H9 (cell line): Measurements from ENCODE around the gene CD248. TPM values are rescaled to one million over a fixed set of nuclear protein-coding genes. Genes with fewer than 3 reads are reported as not detected.
"Not testable (repeated sequence)": the region's sequence is repeated elsewhere in the genome, so short reads cannot be mapped to it uniquely, and the experiment has no call there.

Experiments used
- DNase-seq: peaks from one replicate; pipeline ENCODE4 v3.0.0-alpha.2; 2017
- H2AFZ ChIP-seq: one replicate; pipeline ENCODE4 v1.6.1; 2013; ENCODE audit warnings: mild to moderate bottlenecking, low read length, control low read depth, moderate library complexity
- H2AK5ac ChIP-seq: 2 replicates; pipeline ENCODE4 v1.6.1; 2013; ENCODE audit warnings: low read length, control low read depth, mixed read lengths; ENCODE audit not compliant: insufficient read length
- H2BK120ac ChIP-seq: one replicate; pipeline ENCODE4 v1.6.1; 2013; ENCODE audit warnings: low read depth, mild to moderate bottlenecking, low read length, control low read depth, inconsistent platforms; ENCODE audit not compliant: poor library complexity, severe bottlenecking
- H2BK12ac ChIP-seq: 2 replicates; pipeline ENCODE4 v1.6.1; 2013; ENCODE audit warnings: low read length, control low read depth, mixed read lengths, low read depth; ENCODE audit not compliant: insufficient read length
- H2BK15ac ChIP-seq: 2 replicates; pipeline ENCODE4 v1.6.1; 2013; ENCODE audit warnings: low read depth, low read length, control low read depth
- H2BK20ac ChIP-seq: one replicate; pipeline ENCODE4 v1.6.1; 2013; ENCODE audit warnings: low read depth, mild to moderate bottlenecking, low read length, control low read depth, inconsistent platforms; ENCODE audit not compliant: poor library complexity, severe bottlenecking
- H2BK5ac ChIP-seq: 2 replicates; pipeline ENCODE4 v1.6.1; 2013; ENCODE audit warnings: low read length, control low read depth, mixed read lengths; ENCODE audit not compliant: insufficient read length
- H3K14ac ChIP-seq: 2 replicates; pipeline ENCODE4 v1.6.1; 2013; ENCODE audit warnings: low read length, control low read depth; ENCODE audit not compliant: insufficient read depth
- H3K18ac ChIP-seq: 2 replicates; pipeline ENCODE4 v1.6.1; 2013; ENCODE audit warnings: low read depth, mild to moderate bottlenecking, mixed read lengths, low read length, control low read depth; ENCODE audit not compliant: insufficient read length
- H3K23ac ChIP-seq: 2 replicates; pipeline ENCODE4 v1.6.1; 2013; ENCODE audit warnings: low read length, control low read depth, mixed read lengths, low read depth; ENCODE audit not compliant: insufficient read length
- H3K23me2 ChIP-seq: 2 replicates; pipeline ENCODE4 v1.6.1; 2013; ENCODE audit warnings: low read depth, mild to moderate bottlenecking, mixed read lengths, low read length, control low read depth; ENCODE audit not compliant: insufficient read length, poor library complexity, severe bottlenecking
- H3K27ac ChIP-seq: 2 replicates; pipeline ENCODE4 v1.5.1; 2013; ENCODE audit warnings: low read length, control low read depth, mixed read lengths, low read depth; ENCODE audit not compliant: insufficient read length
- H3K27me3 ChIP-seq: 2 replicates; pipeline ENCODE4 v1.6.1; 2013; ENCODE audit warnings: low read length, control low read depth, inconsistent platforms; ENCODE audit not compliant: insufficient read depth
- H3K4ac ChIP-seq: 2 replicates; pipeline ENCODE4 v1.6.1; 2013; ENCODE audit warnings: low read depth, mild to moderate bottlenecking, control low read depth, inconsistent platforms, low read length, moderate library complexity
- H3K4me1 ChIP-seq: 2 replicates; pipeline ENCODE4 v1.6.1; 2013; ENCODE audit warnings: low read length, control low read depth, inconsistent platforms; ENCODE audit not compliant: insufficient read depth
- H3K4me2 ChIP-seq: 2 replicates; pipeline ENCODE4 v1.6.1; 2013; ENCODE audit warnings: low read length, control low read depth, mixed read lengths; ENCODE audit not compliant: insufficient read length, insufficient read depth
- H3K56ac ChIP-seq: 2 replicates; pipeline ENCODE4 v1.6.1; 2013; ENCODE audit warnings: low read depth, mild to moderate bottlenecking, mixed read lengths, low read length, control low read depth; ENCODE audit not compliant: insufficient read length
- H3K79me1 ChIP-seq: 2 replicates; pipeline ENCODE4 v1.6.1; 2013; ENCODE audit warnings: low read depth, mild to moderate bottlenecking, moderate library complexity, low read length, control low read depth, inconsistent platforms; ENCODE audit not compliant: insufficient read depth, poor library complexity, severe bottlenecking
- H3K79me2 ChIP-seq: 2 replicates; pipeline ENCODE4 v1.6.1; 2013; ENCODE audit warnings: low read length, control low read depth, inconsistent platforms; ENCODE audit not compliant: insufficient read depth
- H3K9ac ChIP-seq: 2 replicates; pipeline ENCODE4 v1.6.1; 2013; ENCODE audit warnings: low read length, control low read depth, mixed read lengths; ENCODE audit not compliant: insufficient read length; ENCODE audit errors: extremely low read depth
- H3K9me3 ChIP-seq: one replicate; pipeline ENCODE4 v1.6.1; 2013; ENCODE audit warnings: low read depth, low read length, inconsistent platforms; ENCODE audit not compliant: control insufficient read depth
- H3T11ph ChIP-seq: one replicate; pipeline ENCODE4 v1.6.1; 2013; ENCODE audit warnings: mild to moderate bottlenecking, low read length, control low read depth, inconsistent platforms
- H4K20me1 ChIP-seq: one replicate; pipeline ENCODE4 v1.6.1; 2013; ENCODE audit not compliant: control insufficient read depth, insufficient read length, insufficient read depth
- H4K5ac ChIP-seq: 2 replicates; pipeline ENCODE4 v1.6.1; 2013; ENCODE audit warnings: low read depth, mild to moderate bottlenecking, mixed read lengths, low read length, control low read depth; ENCODE audit not compliant: insufficient read length
- H4K8ac ChIP-seq: replicated peaks from 2 replicates; pipeline ENCODE4 v1.6.1; 2013; ENCODE audit warnings: low read length, control low read depth, mixed read lengths, low read depth; ENCODE audit not compliant: insufficient read length
- H4K91ac ChIP-seq: 2 replicates; pipeline ENCODE4 v1.6.1; 2013; ENCODE audit warnings: low read depth, mild to moderate bottlenecking, moderate library complexity, mixed read lengths, low read length, control low read depth; ENCODE audit not compliant: insufficient read length
- H3K27ac Mint-ChIP-seq, 3 experiments: 2 replicates in 2 of 3; 3 replicates in 1 of 3; pipeline ENCODE4 v1.8.0; 2020 to 2021; ENCODE audit warnings: mixed read lengths in 3 of 3, mild to moderate bottlenecking in 1 of 3, moderate library complexity in 1 of 3
- H3K27me3 Mint-ChIP-seq: 2 replicates; pipeline ENCODE4 v1.8.0; 2021; ENCODE audit warnings: low read depth, mild to moderate bottlenecking, moderate library complexity, mixed read lengths
- H3K36me3 Mint-ChIP-seq, 3 experiments: 2 replicates in 2 of 3; 3 replicates in 1 of 3; pipeline ENCODE4 v1.8.0; 2020 to 2021; ENCODE audit warnings: low read depth in 3 of 3, mixed read lengths in 3 of 3; ENCODE audit not compliant: insufficient read depth in 1 of 3
- H3K4me1 Mint-ChIP-seq, 2 experiments: 2 replicates each; pipeline ENCODE4 v1.8.0; 2020; ENCODE audit warnings: mixed read lengths in 2 of 2
- H3K4me3 Mint-ChIP-seq, 2 experiments: 2 replicates in 1 of 2; 3 replicates in 1 of 2; pipeline ENCODE4 v1.8.0; 2020 to 2021; ENCODE audit warnings: mild to moderate bottlenecking in 2 of 2, mixed read lengths in 2 of 2, moderate library complexity in 1 of 2
- H3K9me3 Mint-ChIP-seq, 2 experiments: 2 replicates in 1 of 2; 3 replicates in 1 of 2; pipeline ENCODE4 v1.8.0; 2020; ENCODE audit warnings: mild to moderate bottlenecking in 2 of 2, mixed read lengths in 2 of 2, moderate library complexity in 1 of 2
- WGBS: extraction: QIAGEN DNeasy Blood & Tissue Kit; methylation state at CpG from one replicate; pipeline ENCODE4 v1.1.7; 2013; ENCODE audit warnings: missing lambda C conversion rate, low lambda C conversion rate, mixed read lengths; ENCODE audit not compliant: insufficient read length; ENCODE audit errors: extremely low coverage; 5-methylcytosine and 5-hydroxymethylcytosine counted together
- total RNA-seq: library from RNA; stranded (reverse); gene quantifications from 2 replicates; pipeline ENCODE4 v1.2.1, GENCODE V29; 2021

Gene CD248
- total RNA-seq, 1 experiment from 2014 or later, result 1.5 TPM

- H3K36me3 Mint-ChIP-seq, result peaks cover 8 to 18% (median 16%) of the 10 kb centered on the region in 3 experiments
- peaks cover 14 to 20% of the 10 kb centered on the region in 2 experiments for H3K9me3 Mint-ChIP-seq
- not testable (repeated sequence) for H3K23me2 ChIP-seq, H3K79me2 ChIP-seq, H3K4me3 Mint-ChIP-seq, H3K9ac ChIP-seq, H3K18ac ChIP-seq, H3K23ac ChIP-seq, H4K8ac ChIP-seq, H3K27ac ChIP-seq, H2BK5ac ChIP-seq, H3K4me1 ChIP-seq, H2AK5ac ChIP-seq, H4K20me1 ChIP-seq, H3K79me1 ChIP-seq, H3K4ac ChIP-seq, H2BK12ac ChIP-seq, H3K9me3 ChIP-seq, H2BK120ac ChIP-seq, DNase-seq, H3K56ac ChIP-seq, H3T11ph ChIP-seq, H4K5ac ChIP-seq, H3K27me3 ChIP-seq, H3K4me2 ChIP-seq, H2BK20ac ChIP-seq, H2AFZ ChIP-seq, H4K91ac ChIP-seq, H2BK15ac ChIP-seq, H3K14ac ChIP-seq, H3K27ac Mint-ChIP-seq
- H3K4me1 Mint-ChIP-seq, result peaks cover 21 to 28% of the 10 kb centered on the region in 2 experiments
- no CpG with 5 or more reads among the region's 2 CpGs for WGBS
- peaks cover 20% of the 10 kb centered on the region for H3K27me3 Mint-ChIP-seq
Observed at GRCh38 chr11:66320289-66320688, 3.4 kb upstream of the CD248 start.
